ENCODE measurements around the gene PSENEN.
"Not testable (repeated sequence)": the region's sequence is repeated elsewhere in the genome, so short reads cannot be mapped to it uniquely, and the experiment has no call there.

GRCh38 chr19:35724132-35724531 is 21.3 kb upstream of the PSENEN start:
- not testable (repeated sequence) for TF ChIP-seq POLR2AphosphoS5 (IDR thresholded peaks at IDR 0.05; ENCODE audit: low read depth); EZH2 (IDR thresholded peaks at IDR 0.05; ENCODE audit: low read depth, unreplicated experiment); CTCF (conservative IDR thresholded peaks at IDR 0.05; ENCODE audit: low read depth in 2 of 2)

Measured in GM23338 (cell line).